ENCODE measurements around the gene KRT16.

Gene KRT16

GRCh38 chr17:41651625-41652460, 39.3 kb upstream of the KRT16 start:
- Histone ChIP-seq H3K79me1 (ENCODE audit: low read length) (peaks cover 17% of the 10 kb centered on the region), H3K36me3 (ENCODE audit: control insufficient read depth in 1 of 2, insufficient read depth in 2 of 2, low read length in 2 of 2) (no peaks in the 10 kb centered on the region), H3K9ac (ENCODE audit: low read length) (no peak overlapping the region), H4K12ac (ENCODE audit: low read depth, low read length) (no peak overlapping the region), H3K23ac (ENCODE audit: low read length) (peak overlapping the region; percentile 22), H2BK12ac (ENCODE audit: low read length) (no peak overlapping the region), H3K14ac (ENCODE audit: low read length) (no peak overlapping the region), H3K4me3 (ENCODE audit: low read depth, low read length) (peak overlapping the region; percentile 50), H2BK5ac (ENCODE audit: low read depth, low read length, poor library complexity) (no peak overlapping the region), H3K18ac (ENCODE audit: low read length) (no peak overlapping the region), H3K9me3 (ENCODE audit: insufficient read depth, low read depth, low read length) (peaks cover 4% of the 10 kb centered on the region), H3K27me3 (ENCODE audit: insufficient read depth, low read length) (no peaks in the 10 kb centered on the region), H3K4me1 (ENCODE audit: control insufficient read depth in 1 of 2, insufficient read depth in 2 of 2, low read length in 2 of 2) (peaks cover 17 to 25% of the 10 kb centered on the region in 2 experiments), H3K4me2 (ENCODE audit: low read length) (no peak overlapping the region), H2BK120ac (ENCODE audit: insufficient read depth, low read length, poor library complexity) (no peak overlapping the region), H4K91ac (ENCODE audit: low read depth, low read length) (no peak overlapping the region), H3K79me2 (ENCODE audit: control insufficient read depth, insufficient read depth, low read length, poor library complexity) (peaks cover 3% of the 10 kb centered on the region), H3K4ac (ENCODE audit: low read depth, low read length) (no peak overlapping the region), H2AK5ac (ENCODE audit: low read length) (no peak overlapping the region), H3K27ac (ENCODE audit: low read depth, low read length) (no peak overlapping the region), H2AFZ (ENCODE audit: insufficient read depth, low read length, poor library complexity) (no peak overlapping the region), H4K8ac (ENCODE audit: low read depth, low read length) (no peak overlapping the region)
- no CpG with 5 or more reads among the region's 13 CpGs for WGBS (ENCODE audit: extremely low coverage, insufficient coverage, insufficient read length)
- DNase-seq = no peak

- WGBS (ENCODE audit: extremely low coverage, insufficient coverage, insufficient read length) = no CpG with 5 or more reads among the region's 15 CpGs
- Histone ChIP-seq H3K27ac (ENCODE audit: low read depth, low read length) (no peak overlapping the region), H3K4me2 (ENCODE audit: low read length) (no peak overlapping the region), H2BK12ac (ENCODE audit: low read length) (no peak overlapping the region), H2BK120ac (ENCODE audit: insufficient read depth, low read length, poor library complexity) (no peak overlapping the region), H3K79me2 (ENCODE audit: control insufficient read depth, insufficient read depth, low read length, poor library complexity) (peaks cover 3% of the 10 kb centered on the region), H3K36me3 (ENCODE audit: control insufficient read depth in 1 of 2, insufficient read depth in 2 of 2, low read length in 2 of 2) (no peaks in the 10 kb centered on the region), H3K14ac (ENCODE audit: low read length) (no peak overlapping the region), H3K4me3 (ENCODE audit: low read depth, low read length) (no peak overlapping the region), H2AFZ (ENCODE audit: insufficient read depth, low read length, poor library complexity) (no peak overlapping the region), H4K8ac (ENCODE audit: low read depth, low read length) (no peak overlapping the region), H3K4me1 (ENCODE audit: control insufficient read depth in 1 of 2, insufficient read depth in 2 of 2, low read length in 2 of 2) (peaks cover 20 to 25% of the 10 kb centered on the region in 2 experiments), H3K79me1 (ENCODE audit: low read length) (peaks cover 20% of the 10 kb centered on the region), H3K18ac (ENCODE audit: low read length) (no peak overlapping the region), H3K9ac (ENCODE audit: low read length) (no peak overlapping the region), H3K27me3 (ENCODE audit: insufficient read depth, low read length) (no peaks in the 10 kb centered on the region), H3K23ac (ENCODE audit: low read length) (no peak overlapping the region), H3K9me3 (ENCODE audit: insufficient read depth, low read depth, low read length) (peaks cover 2% of the 10 kb centered on the region), H4K12ac (ENCODE audit: low read depth, low read length) (no peak overlapping the region), H3K4ac (ENCODE audit: low read depth, low read length) (no peak overlapping the region), H2BK5ac (ENCODE audit: low read depth, low read length, poor library complexity) (no peak overlapping the region), H4K91ac (ENCODE audit: low read depth, low read length) (no peak overlapping the region), H2AK5ac (ENCODE audit: low read length) (no peak overlapping the region)
- DNase-seq = no peak
These were observed 38.4 kb upstream of the KRT16 start for GRCh38 chr17:41650794-41651624.

GRCh38 chr17:41649923-41650519, 37.5 kb upstream of the KRT16 start:
- H3K27me3 ChIP-seq (ENCODE audit: insufficient read depth, low read length) = no peaks in the 10 kb centered on the region
- H3K79me2 ChIP-seq (ENCODE audit: control insufficient read depth, insufficient read depth, low read length, poor library complexity) = peaks cover 3% of the 10 kb centered on the region
- no peak overlapping the region for H2BK120ac ChIP-seq (ENCODE audit: insufficient read depth, low read length, poor library complexity)
- H3K9ac ChIP-seq (ENCODE audit: low read length) = no peak overlapping the region
- peaks cover 2% of the 10 kb centered on the region for H3K9me3 ChIP-seq (ENCODE audit: insufficient read depth, low read depth, low read length)
- H3K4ac ChIP-seq (ENCODE audit: low read depth, low read length) = no peak overlapping the region
- H2BK12ac ChIP-seq (ENCODE audit: low read length) = no peak overlapping the region
- H3K36me3 ChIP-seq (ENCODE audit: control insufficient read depth in 1 of 2, insufficient read depth in 2 of 2, low read length in 2 of 2) = no peaks in the 10 kb centered on the region
- no peak overlapping the region for H3K18ac ChIP-seq (ENCODE audit: low read length)
- H3K27ac ChIP-seq (ENCODE audit: low read depth, low read length) = no peak overlapping the region
- no peak overlapping the region for H4K8ac ChIP-seq (ENCODE audit: low read depth, low read length)
- H3K4me3 ChIP-seq (ENCODE audit: low read depth, low read length) = peak overlapping the region; percentile 26
- peaks cover 18% of the 10 kb centered on the region for H3K79me1 ChIP-seq (ENCODE audit: low read length)
- H4K91ac ChIP-seq (ENCODE audit: low read depth, low read length) = no peak overlapping the region
- H2BK5ac ChIP-seq (ENCODE audit: low read depth, low read length, poor library complexity) = no peak overlapping the region
- no peak overlapping the region for H2AFZ ChIP-seq (ENCODE audit: insufficient read depth, low read length, poor library complexity)
- no peak overlapping the region for H3K23ac ChIP-seq (ENCODE audit: low read length)
- H3K14ac ChIP-seq (ENCODE audit: low read length) = no peak overlapping the region
- H2AK5ac ChIP-seq (ENCODE audit: low read length) = no peak overlapping the region
- H3K4me2 ChIP-seq (ENCODE audit: low read length) = no peak overlapping the region
- H3K4me1 ChIP-seq (ENCODE audit: control insufficient read depth in 1 of 2, insufficient read depth in 2 of 2, low read length in 2 of 2) = peaks cover 20 to 25% of the 10 kb centered on the region in 2 experiments
- 100% methylated on average over 2 of the region's 10 CpGs for WGBS (ENCODE audit: extremely low coverage, insufficient coverage, insufficient read length)
- no peak overlapping the region for H4K12ac ChIP-seq (ENCODE audit: low read depth, low read length)
- no peak for DNase-seq

GRCh38 chr17:41648411-41649195, 36.0 kb upstream of the KRT16 start:
- H3K36me3 ChIP-seq (ENCODE audit: control insufficient read depth in 1 of 2, insufficient read depth in 2 of 2, low read length in 2 of 2) = no peaks in the 10 kb centered on the region
- H2BK120ac ChIP-seq (ENCODE audit: insufficient read depth, low read length, poor library complexity) = peak overlapping the region; percentile 65
- H2AK5ac ChIP-seq (ENCODE audit: low read length) = no peak overlapping the region
- peaks cover 16% of the 10 kb centered on the region in 2 experiments for H3K4me1 ChIP-seq (ENCODE audit: control insufficient read depth in 1 of 2, insufficient read depth in 2 of 2, low read length in 2 of 2)
- H2BK12ac ChIP-seq (ENCODE audit: low read length) = peak overlapping the region; percentile 55
- peak overlapping the region; percentile 69 for H3K14ac ChIP-seq (ENCODE audit: low read length)
- peak overlapping the region; percentile 69 for H3K4me2 ChIP-seq (ENCODE audit: low read length)
- H3K23ac ChIP-seq (ENCODE audit: low read length) = no peak overlapping the region
- H3K18ac ChIP-seq (ENCODE audit: low read length) = peak overlapping the region; percentile 32
- peak overlapping the region; percentile 58 for H4K91ac ChIP-seq (ENCODE audit: low read depth, low read length)
- peak overlapping the region; percentile 27 for H3K4ac ChIP-seq (ENCODE audit: low read depth, low read length)
- H3K79me2 ChIP-seq (ENCODE audit: control insufficient read depth, insufficient read depth, low read length, poor library complexity) = peaks cover 3% of the 10 kb centered on the region
- H3K4me3 ChIP-seq (ENCODE audit: low read depth, low read length) = no peak overlapping the region
- peak overlapping the region; percentile 15 for H2BK5ac ChIP-seq (ENCODE audit: low read depth, low read length, poor library complexity)
- H3K9ac ChIP-seq (ENCODE audit: low read length) = peak overlapping the region; percentile 54
- peaks cover 15% of the 10 kb centered on the region for H3K79me1 ChIP-seq (ENCODE audit: low read length)
- H3K27me3 ChIP-seq (ENCODE audit: insufficient read depth, low read length) = no peaks in the 10 kb centered on the region
- WGBS (ENCODE audit: extremely low coverage, insufficient coverage, insufficient read length) = no CpG with 5 or more reads among the region's 39 CpGs
- peak overlapping the region; percentile 65 for H2AFZ ChIP-seq (ENCODE audit: insufficient read depth, low read length, poor library complexity)
- H3K27ac ChIP-seq (ENCODE audit: low read depth, low read length) = no peak overlapping the region
- peak overlapping the region; percentile 56 for H4K8ac ChIP-seq (ENCODE audit: low read depth, low read length)
- peaks cover 2% of the 10 kb centered on the region for H3K9me3 ChIP-seq (ENCODE audit: insufficient read depth, low read depth, low read length)
- DNase-seq = peak; percentile 81 to 91
- no peak overlapping the region for H4K12ac ChIP-seq (ENCODE audit: low read depth, low read length)

Data from trophoblast cell (in vitro differentiated cells and primary cell).